Uterus (tissue), 2 donors: Measurements from ENCODE around the gene DBNDD2.

Experiments
- POLR2A ChIP-seq, 2 donors: fragments of 450-650 bp; IDR thresholded peaks; one replicate each; pipeline ENCODE4 v1.6.1; 2016; ENCODE audit warnings: antibody characterized with exemption in 2 of 2, mild to moderate bottlenecking in 1 of 2, moderate library complexity in 1 of 2
- TF ChIP-seq, protein P1 (sequence below), 4 experiments: fragments of 200-600 bp in 2 of 4; fragments of 450-650 bp in 2 of 4; sonication (generic) in 2 of 4; IDR thresholded peaks; one replicate each; pipeline ENCODE4 v1.5.1; 2016 to 2019; ENCODE audit warnings: antibody characterized with exemption in 4 of 4, mild to moderate bottlenecking in 2 of 4, moderate library complexity in 1 of 4

DNA sequence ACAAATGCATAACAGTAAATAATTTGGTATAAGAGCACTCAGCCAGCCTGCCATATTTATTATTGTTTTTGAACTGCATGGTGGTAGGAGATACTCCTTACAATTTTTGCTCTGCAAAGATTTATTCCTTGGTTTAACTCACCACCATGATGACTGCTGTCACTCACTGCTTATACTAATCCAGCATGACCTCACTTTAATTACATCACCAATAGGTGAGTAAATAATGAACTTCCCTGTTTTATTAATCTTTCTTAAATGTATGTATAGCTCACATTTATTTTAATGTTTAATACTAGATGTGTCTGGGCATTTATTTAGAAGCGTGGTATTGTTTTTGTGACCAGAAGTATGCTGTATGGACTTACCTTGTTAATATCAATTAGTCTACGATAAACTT lies 17.2 kb upstream of the DBNDD2 start:
- TF ChIP-seq, protein P1, sequence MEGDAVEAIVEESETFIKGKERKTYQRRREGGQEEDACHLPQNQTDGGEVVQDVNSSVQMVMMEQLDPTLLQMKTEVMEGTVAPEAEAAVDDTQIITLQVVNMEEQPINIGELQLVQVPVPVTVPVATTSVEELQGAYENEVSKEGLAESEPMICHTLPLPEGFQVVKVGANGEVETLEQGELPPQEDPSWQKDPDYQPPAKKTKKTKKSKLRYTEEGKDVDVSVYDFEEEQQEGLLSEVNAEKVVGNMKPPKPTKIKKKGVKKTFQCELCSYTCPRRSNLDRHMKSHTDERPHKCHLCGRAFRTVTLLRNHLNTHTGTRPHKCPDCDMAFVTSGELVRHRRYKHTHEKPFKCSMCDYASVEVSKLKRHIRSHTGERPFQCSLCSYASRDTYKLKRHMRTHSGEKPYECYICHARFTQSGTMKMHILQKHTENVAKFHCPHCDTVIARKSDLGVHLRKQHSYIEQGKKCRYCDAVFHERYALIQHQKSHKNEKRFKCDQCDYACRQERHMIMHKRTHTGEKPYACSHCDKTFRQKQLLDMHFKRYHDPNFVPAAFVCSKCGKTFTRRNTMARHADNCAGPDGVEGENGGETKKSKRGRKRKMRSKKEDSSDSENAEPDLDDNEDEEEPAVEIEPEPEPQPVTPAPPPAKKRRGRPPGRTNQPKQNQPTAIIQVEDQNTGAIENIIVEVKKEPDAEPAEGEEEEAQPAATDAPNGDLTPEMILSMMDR (IDR thresholded peaks at IDR 0.05): no peak
- TF ChIP-seq POLR2A (IDR thresholded peaks at IDR 0.05): no peak
